ENCODE measurements around the gene WWOX. TPM values are rescaled to one million over a fixed set of nuclear protein-coding genes. Genes with fewer than 3 reads are reported as not detected.

WWOX gene
- total and polyA plus RNA-seq, 2 of the 4 experiments (the other 2 are of a cell fraction): 2.7 to 5.4 TPM

- DNase-seq: no peak
- no peaks in the 10 kb centered on the region for H3K36me3 ChIP-seq (ENCODE audit: control insufficient read depth, insufficient read depth, low read length)
- H3K4me1 ChIP-seq (ENCODE audit: control insufficient read depth, insufficient read depth, low read length): no peaks in the 10 kb centered on the region
- TF ChIP-seq ELK1 (IDR thresholded peaks at IDR 0.05; ENCODE audit: borderline replicate concordance, low read depth, low read length) (no peak), CEBPB (IDR thresholded peaks at IDR 0.05; ENCODE audit: low read depth, low read length) (no peak), BHLHE40 (IDR thresholded peaks at IDR 0.05; ENCODE audit: low read depth, low read length) (no peak), FOS (IDR thresholded peaks at IDR 0.05; ENCODE audit: low read depth, low read length) (no peak)
- no peak overlapping the region for H2AFZ ChIP-seq (replicated peaks; ENCODE audit: low read length, poor library complexity)
- no peak for ATAC-seq (ENCODE audit: low read depth)
- no peak overlapping the region for H3K4me2 ChIP-seq (ENCODE audit: low read depth, low read length)
- H2BK120ac ChIP-seq (ENCODE audit: low read depth, low read length): no peak overlapping the region
- H3K9ac ChIP-seq (ENCODE audit: low read depth, low read length): no peak overlapping the region
- no peak overlapping the region for H3K4ac ChIP-seq (ENCODE audit: low read depth, low read length)
- in situ Hi-C loops (cut with MboI; ENCODE audit: low sequenced_read_pairs): no loop called here
- H3K9me3 ChIP-seq (ENCODE audit: control insufficient read depth, insufficient read depth, low read length): peaks cover 12% of the 10 kb centered on the region
- intact Hi-C loops (cut with micrococcal nuclease): no loop called here
- WGBS, 2 experiments (ENCODE audit: extremely low coverage in 2 of 2, insufficient read length in 1 of 2): no CpG with 5 or more reads among the region's 2 CpGs
- BruUV-seq (replicated peaks): no TSS peak
- no peaks in the 10 kb centered on the region for H3K9me1 ChIP-seq (ENCODE audit: insufficient read depth, low read length)
- no peaks in the 10 kb centered on the region for H3K27me3 ChIP-seq (ENCODE audit: control insufficient read depth, insufficient read depth, low read length)
- no peaks in the 10 kb centered on the region for H3K79me1 ChIP-seq (ENCODE audit: low read depth in 1 of 2, low read length in 2 of 2)
- H3K23ac ChIP-seq (ENCODE audit: low read depth, low read length): no peak overlapping the region
- ChIA-PET POLR2A (ENCODE audit: unreplicated experiment) (no interaction called here), CTCF (no interaction called here)
- no peak overlapping the region for H4K91ac ChIP-seq (ENCODE audit: insufficient read depth, low read depth, low read length)
- H2AK5ac ChIP-seq (ENCODE audit: low read depth, low read length): no peak overlapping the region
- H2BK15ac ChIP-seq (ENCODE audit: low read depth, low read length): no peak overlapping the region
- no peak overlapping the region for H3K27ac ChIP-seq (ENCODE audit: insufficient read depth, low read length)
- H4K5ac ChIP-seq (ENCODE audit: low read depth, low read length): no peak overlapping the region
- no peak overlapping the region for H2BK5ac ChIP-seq (ENCODE audit: low read depth, low read length, poor library complexity, severe bottlenecking)
- H3K56ac ChIP-seq (ENCODE audit: extremely low read depth, insufficient read depth, low read length): no peak overlapping the region
- no peak overlapping the region for H4K8ac ChIP-seq (ENCODE audit: low read depth in 2 of 2, low read length in 2 of 2)
- no peak overlapping the region for H3K4me3 ChIP-seq (ENCODE audit: insufficient read depth, low read depth, low read length)
- dilution Hi-C loops (cut with HindIII; ENCODE audit: low sequenced_read_pairs, unreplicated experiment): no loop called here
- H4K20me1 ChIP-seq (ENCODE audit: insufficient read depth, low read length): no peaks in the 10 kb centered on the region
- no peak overlapping the region for H3K18ac ChIP-seq (ENCODE audit: low read depth, low read length)
- H3K14ac ChIP-seq (replicated peaks; ENCODE audit: low read depth, low read length): no peak overlapping the region
- no peak overlapping the region for H2AK9ac ChIP-seq (replicated peaks; ENCODE audit: low read depth, low read length, poor library complexity)
- no peak overlapping the region for H2BK20ac ChIP-seq (ENCODE audit: low read depth, low read length)
Measured at GRCh38 chr16:78961464-78961863, 862.0 kb downstream of the WWOX start.
